ENCODE results near the gene TPM3. TPM values are rescaled to one million over a fixed set of nuclear protein-coding genes. Genes with fewer than 3 reads are reported as not detected.
"Not testable (repeated sequence)": the region's sequence is repeated elsewhere in the genome, so short reads cannot be mapped to it uniquely, and the experiment has no call there.

TPM3 gene
- total RNA-seq, 1 donor from 2014 or later: 138 TPM

GRCh38 chr1:154206196-154206595 is 14.3 kb upstream of the TPM3 start, which contains the start of gene CFAP141:
Gene CFAP141, minus strand, starts transcription at chr1:154206333. Its CDS starts 26 bp downstream, at chr1:154206307.
- no peak for DNase-seq (ENCODE audit: extremely low spot score in 2 of 2)
- Histone ChIP-seq H3K9me3 (no peaks in the 10 kb centered on the region), H3K4me1 (no peaks in the 10 kb centered on the region), H3K27ac (no peak within 1 kb of the TSS), H3K4me3 (no peak within 1 kb of the TSS), H3K36me3 (peaks cover 0 to 39% of the 10 kb centered on the region in 2 donors), H3K27me3 (no peaks in the 10 kb centered on the region)
- no peak for TF ChIP-seq POLR2AphosphoS5 (IDR thresholded peaks at IDR 0.05; ENCODE audit: insufficient read depth in 1 of 2, low read depth in 1 of 2)
- TF ChIP-seq POLR2A (IDR thresholded peaks at IDR 0.05): no peak
- TF ChIP-seq CTCF (IDR thresholded peaks at IDR 0.05): no peak
- intact Hi-C loops (cut with DNase I): no loop called here

GRCh38 chr1:154205778-154206177 is 13.9 kb upstream of the TPM3 start:
- DNase-seq (ENCODE audit: extremely low spot score in 2 of 2); H3K27me3 ChIP-seq; H3K27ac ChIP-seq; H3K9me3 ChIP-seq; H3K4me3 ChIP-seq; intact Hi-C loops (cut with DNase I); H3K4me1 ChIP-seq: not testable (repeated sequence)
- H3K36me3 ChIP-seq: peaks cover 0 to 35% of the 10 kb centered on the region in 2 donors

- no peaks in the 10 kb centered on the region for H3K27me3 ChIP-seq
- H3K4me1 ChIP-seq: peaks cover 13% of the 10 kb centered on the region
- H3K36me3 ChIP-seq: no peaks in the 10 kb centered on the region
- no peak for DNase-seq (ENCODE audit: extremely low spot score in 2 of 2)
- H3K4me3 ChIP-seq: no peak overlapping the region
- no peaks in the 10 kb centered on the region for H3K9me3 ChIP-seq
- intact Hi-C loops (cut with DNase I): no loop called here
- H3K27ac ChIP-seq: peak overlapping the region; percentile 31
- TF ChIP-seq POLR2A (IDR thresholded peaks at IDR 0.05): no peak
- TF ChIP-seq POLR2AphosphoS5 (IDR thresholded peaks at IDR 0.05; ENCODE audit: insufficient read depth in 1 of 2, low read depth in 1 of 2): no peak
- TF ChIP-seq CTCF (IDR thresholded peaks at IDR 0.05): no peak
These were observed 7.6 kb upstream of the TPM3 start for GRCh38 chr1:154199563-154199879.

- no peak overlapping the region for H3K4me3 ChIP-seq
- TF ChIP-seq CTCF (IDR thresholded peaks at IDR 0.05) (peak in 1 of 3 experiments; percentile 46), POLR2A (IDR thresholded peaks at IDR 0.05) (no peak), POLR2AphosphoS5 (IDR thresholded peaks at IDR 0.05; ENCODE audit: insufficient read depth in 1 of 2, low read depth in 1 of 2) (peak in 1 of 2 donors; percentile 40)
- intact Hi-C loops (cut with DNase I): no loop called here
- no peak for DNase-seq (ENCODE audit: extremely low spot score in 2 of 2)
- peaks cover 17% of the 10 kb centered on the region for H3K4me1 ChIP-seq
- H3K36me3 ChIP-seq: no peaks in the 10 kb centered on the region
- H3K9me3 ChIP-seq: no peaks in the 10 kb centered on the region
- peak overlapping the region; percentile 31 for H3K27ac ChIP-seq
- H3K27me3 ChIP-seq: no peaks in the 10 kb centered on the region
These were observed 7.1 kb upstream of the TPM3 start for GRCh38 chr1:154198756-154199562.

- no peaks in the 10 kb centered on the region for H3K27me3 ChIP-seq
- H3K4me1 ChIP-seq: peaks cover 14% of the 10 kb centered on the region
- no peak for DNase-seq (ENCODE audit: extremely low spot score in 2 of 2)
- no peaks in the 10 kb centered on the region for H3K36me3 ChIP-seq
- no peak overlapping the region for H3K4me3 ChIP-seq
- no peak for TF ChIP-seq POLR2AphosphoS5 (IDR thresholded peaks at IDR 0.05; ENCODE audit: insufficient read depth in 1 of 2, low read depth in 1 of 2)
- no peak for TF ChIP-seq POLR2A (IDR thresholded peaks at IDR 0.05)
- TF ChIP-seq CTCF (IDR thresholded peaks at IDR 0.05): no peak
- intact Hi-C loops (cut with DNase I): no loop called here
- no peaks in the 10 kb centered on the region for H3K9me3 ChIP-seq
- H3K27ac ChIP-seq: no peak overlapping the region
These were observed 1.9 kb upstream of the TPM3 start for GRCh38 chr1:154193821-154194220.

All from vagina (tissue), 2 donors.